OCI-LY3 (cell line): ENCODE measurements around the gene OR2Y1.

Experiments
- H2AFZ ChIP-seq: fragments of 200-600, 300-600 bp; shearing (Covaris generic); 2 replicates; pipeline ENCODE4 v1.6.0; 2014; ENCODE audit warnings: antibody characterized with exemption, low read depth, low read length
- H3K27ac ChIP-seq: fragments of 200-600, 300-600 bp; sonication (generic); 2 replicates; pipeline ENCODE4 v1.5.1; 2014; ENCODE audit warnings: mild to moderate bottlenecking, low read length, moderate library complexity, mixed read lengths
- H3K27me3 ChIP-seq: fragments of 200-600, 300-600 bp; sonication (generic); 2 replicates; pipeline ENCODE4 v1.6.1; 2014; ENCODE audit warnings: low read depth, low read length, mixed read lengths
- H3K36me3 ChIP-seq: fragments of 200-600, 300-600 bp; sonication (generic); replicated peaks from 2 replicates; pipeline ENCODE3; 2014; ENCODE audit warnings: low read depth, low read length, mixed read lengths
- H3K4me1 ChIP-seq: fragments of 300-600, 200-600 bp; sonication (generic); 2 replicates; pipeline ENCODE4 v1.6.1; 2014; ENCODE audit warnings: low read length, mixed read lengths
- H3K4me2 ChIP-seq: fragments of 200-600, 300-600 bp; sonication (generic); 2 replicates; pipeline ENCODE4 v1.6.1; 2014; ENCODE audit warnings: low read length, mixed read lengths
- H3K4me3 ChIP-seq: fragments of 300-600, 200-600 bp; sonication (generic); 2 replicates; pipeline ENCODE4 v1.5.1; 2014; ENCODE audit warnings: antibody characterized with exemption, mild to moderate bottlenecking, low read length, moderate library complexity
- H3K79me2 ChIP-seq: fragments of 300-600, 200-600 bp; shearing (Covaris generic); 2 replicates; pipeline ENCODE4 v1.6.1; 2014; ENCODE audit warnings: mild to moderate bottlenecking, low read length, mixed read lengths
- H3K9ac ChIP-seq: fragments of 300-600, 200-600 bp; shearing (Covaris generic); 2 replicates; pipeline ENCODE4 v1.6.0; 2014; ENCODE audit warnings: mild to moderate bottlenecking, low read length, moderate library complexity
- H3K9me3 ChIP-seq: fragments of 200-600, 300-600 bp; shearing (Covaris generic); 2 replicates; pipeline ENCODE4 v1.6.1; 2014; ENCODE audit warnings: low read length, mixed read lengths; ENCODE audit not compliant: insufficient read depth
- H4K20me1 ChIP-seq: fragments of 200-600, 300-600 bp; sonication (generic); 2 replicates; pipeline ENCODE4 v1.6.1; 2016; ENCODE audit warnings: low read length, mixed read lengths; ENCODE audit not compliant: insufficient read depth
- EZH2phosphoT487 ChIP-seq: fragments of 200-600 bp; shearing (Covaris generic); IDR thresholded peaks from 2 replicates; pipeline ENCODE4 v1.6.1; 2018; ENCODE audit warnings: antibody characterized with exemption, mixed run types, low read depth
- TF ChIP-seq, protein P1 (sequence below): fragments of 200-600, 300-600 bp; sonication (generic); IDR thresholded peaks from 2 replicates; pipeline ENCODE4 v1.5.1; 2014; ENCODE audit warnings: antibody characterized with exemption, low read length, low read depth

Gene OR2Y1

GRCh38 chr5:180690562-180690961, 49.3 kb downstream of the OR2Y1 start:
- Histone ChIP-seq H3K4me1 (no peaks in the 10 kb centered on the region), H3K9me3 (no peaks in the 10 kb centered on the region), H2AFZ (no peak overlapping the region), H3K4me2 (no peak overlapping the region), H4K20me1 (no peaks in the 10 kb centered on the region), H3K4me3 (no peak overlapping the region), H3K9ac (no peak overlapping the region), H3K27ac (no peak overlapping the region), H3K79me2 (no peaks in the 10 kb centered on the region), H3K27me3 (peaks cover 36% of the 10 kb centered on the region), H3K36me3 (no peaks in the 10 kb centered on the region)
- no peak for TF ChIP-seq EZH2phosphoT487
- TF ChIP-seq, protein P1, sequence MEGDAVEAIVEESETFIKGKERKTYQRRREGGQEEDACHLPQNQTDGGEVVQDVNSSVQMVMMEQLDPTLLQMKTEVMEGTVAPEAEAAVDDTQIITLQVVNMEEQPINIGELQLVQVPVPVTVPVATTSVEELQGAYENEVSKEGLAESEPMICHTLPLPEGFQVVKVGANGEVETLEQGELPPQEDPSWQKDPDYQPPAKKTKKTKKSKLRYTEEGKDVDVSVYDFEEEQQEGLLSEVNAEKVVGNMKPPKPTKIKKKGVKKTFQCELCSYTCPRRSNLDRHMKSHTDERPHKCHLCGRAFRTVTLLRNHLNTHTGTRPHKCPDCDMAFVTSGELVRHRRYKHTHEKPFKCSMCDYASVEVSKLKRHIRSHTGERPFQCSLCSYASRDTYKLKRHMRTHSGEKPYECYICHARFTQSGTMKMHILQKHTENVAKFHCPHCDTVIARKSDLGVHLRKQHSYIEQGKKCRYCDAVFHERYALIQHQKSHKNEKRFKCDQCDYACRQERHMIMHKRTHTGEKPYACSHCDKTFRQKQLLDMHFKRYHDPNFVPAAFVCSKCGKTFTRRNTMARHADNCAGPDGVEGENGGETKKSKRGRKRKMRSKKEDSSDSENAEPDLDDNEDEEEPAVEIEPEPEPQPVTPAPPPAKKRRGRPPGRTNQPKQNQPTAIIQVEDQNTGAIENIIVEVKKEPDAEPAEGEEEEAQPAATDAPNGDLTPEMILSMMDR, result no peak

GRCh38 chr5:180689775-180690174, 50.1 kb downstream of the OR2Y1 start:
- no peak overlapping the region for H2AFZ ChIP-seq
- H3K9me3 ChIP-seq, result no peaks in the 10 kb centered on the region
- no peak overlapping the region for H3K9ac ChIP-seq
- no peak overlapping the region for H3K4me3 ChIP-seq
- H3K4me1 ChIP-seq, result no peaks in the 10 kb centered on the region
- TF ChIP-seq, protein P1, result no peak
- TF ChIP-seq EZH2phosphoT487, result no peak
- H3K79me2 ChIP-seq, result no peaks in the 10 kb centered on the region
- no peak overlapping the region for H3K27ac ChIP-seq
- H3K27me3 ChIP-seq, result peaks cover 33% of the 10 kb centered on the region
- no peaks in the 10 kb centered on the region for H4K20me1 ChIP-seq
- no peak overlapping the region for H3K4me2 ChIP-seq
- H3K36me3 ChIP-seq, result no peaks in the 10 kb centered on the region
